K562 (cell line): Measurements from ENCODE around the gene METTL23. TPM values are rescaled to one million over a fixed set of nuclear protein-coding genes. Genes with fewer than 3 reads are reported as not detected.

Experiments
- ATAC-seq: fragments of 200-7000 bp; cut with Tn5 transposase; 3 replicates; pipeline ENCODE4 v1.9.1; 2020; ENCODE audit warnings: moderate library complexity
- BruUV-seq: library from RNA; stranded (reverse); fragments of 400-500 nt; replicated peaks from 2 replicates; lab custom pipeline; 2021; lab: Mats Ljungman, UMichigan
- CTCF ChIA-PET: fragments of 300-600 bp; formaldehyde crosslinking; extraction: SDS; loops from one replicate; lab custom pipeline; 2021; ENCODE audit warnings: low intra/inter-chr PET ratio; lab: Yijun Ruan, JAX
- POLR2A ChIA-PET: fragments of 300-600, 350-650 bp; sonication (Branson Sonifier 250); formaldehyde crosslinking; extraction: SDS; loops from one replicate; lab custom pipeline; 2021; ENCODE audit warnings: antibody characterized with exemption, inconsistent platforms; lab: Yijun Ruan, JAX
- DNase-seq, 4 experiments: peaks; one replicate each; pipeline versions ENCODE4 v3.0.0 to v3.0.0-alpha.2; 2011 to 2018; ENCODE audit warnings: low spot score in 3 of 4, mixed read lengths in 3 of 4; ENCODE audit errors: extremely low read depth in 1 of 4
- FAIRE-seq: peaks from 2 replicates; lab custom pipeline; 2011; peaks lifted over from hg19 to GRCh38; lab: Jason Lieb, UNC
- H2AFZ ChIP-seq: 2 replicates; pipeline ENCODE4 v1.6.0; 2011; ENCODE audit warnings: low read depth, low read length, control low read depth, inconsistent platforms
- H3K27ac ChIP-seq: fragments of 200-600 bp; 3 replicates; pipeline ENCODE4 v1.8.0; 2011; ENCODE audit warnings: low read depth, mild to moderate bottlenecking, control low read depth, inconsistent platforms, low read length, moderate library complexity, mixed read lengths; ENCODE audit errors: extremely low read depth
- H3K27me3 ChIP-seq, 2 experiments: fragments of 300-600 bp in 1 of 2; 2 replicates in 1 of 2; 3 replicates in 1 of 2; pipeline versions ENCODE4 v1.6.0 to v1.8.0; 2011; ENCODE audit warnings: inconsistent platforms in 2 of 2, low read length in 2 of 2, mild to moderate bottlenecking in 1 of 2, mixed read lengths in 1 of 2, moderate library complexity in 1 of 2; ENCODE audit not compliant: control insufficient read depth in 2 of 2, insufficient read depth in 2 of 2
- H3K36me3 ChIP-seq: fragments of 300-600 bp; 3 replicates; pipeline ENCODE4 v1.8.0; 2011; ENCODE audit warnings: mild to moderate bottlenecking, low read length, inconsistent platforms; ENCODE audit not compliant: control insufficient read depth, insufficient read depth
- H3K4me1 ChIP-seq, 2 experiments: fragments of 200-600 bp in 1 of 2; replicated peaks in 1 of 2; 2 replicates in 1 of 2; 3 replicates in 1 of 2; pipeline versions ENCODE4 v1.5.1 to v1.8.0; 2011; ENCODE audit warnings: inconsistent platforms in 2 of 2, low read length in 2 of 2, mild to moderate bottlenecking in 1 of 2, mixed read lengths in 1 of 2, moderate library complexity in 1 of 2; ENCODE audit not compliant: control insufficient read depth in 2 of 2, insufficient read depth in 2 of 2
- H3K4me2 ChIP-seq: 2 replicates; pipeline ENCODE4 v1.6.1; 2011; ENCODE audit warnings: low read length, control low read depth, inconsistent platforms, mixed read lengths; ENCODE audit not compliant: insufficient read depth
- H3K4me3 ChIP-seq: fragments of 200-600 bp; sonication (generic), shearing (Covaris generic); 2 replicates; pipeline ENCODE4 v1.5.1; 2016; ENCODE audit warnings: control low read depth, inconsistent platforms
- H3K79me2 ChIP-seq: fragments of 200-600 bp; 3 replicates; pipeline ENCODE4 v1.8.0; 2011; ENCODE audit warnings: low read length, inconsistent platforms; ENCODE audit not compliant: control insufficient read depth, insufficient read depth
- H3K9ac ChIP-seq, 2 experiments: 2 replicates each; pipeline versions ENCODE4 v1.6.0 to v1.6.1; 2011; ENCODE audit warnings: low read depth in 2 of 2, low read length in 2 of 2, control low read depth in 1 of 2, inconsistent platforms in 1 of 2, mild to moderate bottlenecking in 1 of 2, mixed read lengths in 1 of 2; ENCODE audit not compliant: insufficient read depth in 1 of 2
- H3K9me1 ChIP-seq: one replicate; pipeline ENCODE4 v1.6.0; 2011; ENCODE audit warnings: inconsistent platforms, mild to moderate bottlenecking, low read length, moderate library complexity; ENCODE audit not compliant: control insufficient read depth, insufficient read depth
- H3K9me3 ChIP-seq: replicated peaks from 2 replicates; pipeline ENCODE4 v1.5.1; 2011; ENCODE audit warnings: low read depth, low read length, inconsistent platforms; ENCODE audit not compliant: control insufficient read depth, insufficient read depth
- H4K20me1 ChIP-seq: replicated peaks from 2 replicates; pipeline ENCODE4 v1.6.1; 2011; ENCODE audit warnings: low read length, inconsistent platforms, mixed read lengths; ENCODE audit not compliant: control insufficient read depth, insufficient read depth
- CBFA2T2 ChIP-seq: fragments of 450-650 bp; conservative IDR thresholded peaks from 2 replicates; pipeline ENCODE4 v1.6.1; 2017; ENCODE audit warnings: mild to moderate bottlenecking
- JUN ChIP-seq, 2 experiments: sonication (generic) in 1 of 2; formaldehyde crosslinking in 1 of 2; IDR thresholded peaks; 2 replicates each; pipeline versions ENCODE4 v1.6.1 to v1.8.0; 2012 to 2022; ENCODE audit warnings: borderline replicate concordance in 2 of 2, mild to moderate bottlenecking in 2 of 2, improper control_type of control experiment in 1 of 2, low read depth in 1 of 2, low read length in 1 of 2, missing genetic modification reagents in 1 of 2
- KDM1A ChIP-seq, 2 experiments: fragments of 450-650 bp; IDR thresholded peaks; 2 replicates each; pipeline ENCODE4 v1.6.1; 2016; ENCODE audit warnings: mild to moderate bottlenecking in 2 of 2
- PBX2 ChIP-seq, 2 experiments: IDR thresholded peaks in 1 of 2; conservative IDR thresholded peaks in 1 of 2; 2 replicates each; pipeline ENCODE4 v1.6.1; 2016; ENCODE audit warnings: low read depth in 2 of 2, mild to moderate bottlenecking in 1 of 2, missing compliant biosample characterization in 1 of 2, missing genetic modification characterization in 1 of 2, moderate library complexity in 1 of 2
- POLR2G ChIP-seq: fragments of 200-400 bp; formaldehyde crosslinking; IDR thresholded peaks from 2 replicates; pipeline ENCODE4 v1.6.1; 2017; ENCODE audit warnings: low read depth, mild to moderate bottlenecking, antibody characterized with exemption, low read length, moderate library complexity
- RBFOX2 ChIP-seq: fragments of 200-400 bp; formaldehyde crosslinking; IDR thresholded peaks from 2 replicates; pipeline ENCODE4 v1.6.1; 2017; ENCODE audit warnings: low read depth, mild to moderate bottlenecking, low read length, moderate library complexity
- ZBTB9 ChIP-seq: fragments of 450-650 bp; formaldehyde crosslinking; IDR thresholded peaks from 2 replicates; pipeline ENCODE4 v1.4.0; 2020; ENCODE audit warnings: mild to moderate bottlenecking, moderate library complexity
- WGBS: fragments of 100-300 bp; shearing (Covaris generic); methylation state at CpG from one replicate; pipeline ENCODE4 v1.1.6; 2016; ENCODE audit warnings: low coverage, mixed read lengths; ENCODE audit not compliant: insufficient coverage; ENCODE audit errors: missing lambda C conversion rate; 5-methylcytosine and 5-hydroxymethylcytosine counted together
- in situ Hi-C: fragments of 300-500 bp; cut with MboI; formaldehyde crosslinking; loops from 4 replicates; pipeline ENCODE4 v1.15.0; 2018; ENCODE audit warnings: inconsistent platforms, mixed read lengths
- intact Hi-C: fragments of 100-400 bp; cut with micrococcal nuclease; formaldehyde crosslinking; loops from 2 replicates; pipeline ENCODE4 v1.14.2; 2022
- polyA plus RNA-seq, 8 experiments: library from polyadenylated mRNA; depleted of rRNA in 4 of 8; stranded (reverse) in 5 of 8; unstranded in 3 of 8; fragments of >200 nt; fragmentation: Nextera tagmentation in 2 of 8; fragmentation: Illumina TruSeq in 1 of 8; extraction: Ambion mirVana in 2 of 8; extraction: Trizol in 1 of 8; gene quantifications; 2 replicates each; pipeline versions ENCODE4 v1.2.1 to v1.2.3, GENCODE V29; 2011 to 2014; ENCODE audit warnings: inconsistent platforms in 1 of 8, missing spikeins in 1 of 8
- total RNA-seq, 7 experiments: library from RNA; depleted of rRNA in 6 of 7; stranded (reverse); fragments of >200 nt in 6 of 7; fragmentation: Illumina TruSeq in 2 of 7; extraction: Trizol in 2 of 7; gene quantifications; 2 replicates each; pipeline versions ENCODE4 v1.2.1 to v1.2.3, GENCODE V29; 2011 to 2021; ENCODE audit warnings: low replicate concordance in 1 of 7

The METTL23 gene
- total and polyA plus RNA-seq, 9 of the 15 experiments (the other 6 are each of a cell fraction or from before 2014, with no cell fraction given), result 29.4 to 67.3 (median 41.6) TPM

DNA sequence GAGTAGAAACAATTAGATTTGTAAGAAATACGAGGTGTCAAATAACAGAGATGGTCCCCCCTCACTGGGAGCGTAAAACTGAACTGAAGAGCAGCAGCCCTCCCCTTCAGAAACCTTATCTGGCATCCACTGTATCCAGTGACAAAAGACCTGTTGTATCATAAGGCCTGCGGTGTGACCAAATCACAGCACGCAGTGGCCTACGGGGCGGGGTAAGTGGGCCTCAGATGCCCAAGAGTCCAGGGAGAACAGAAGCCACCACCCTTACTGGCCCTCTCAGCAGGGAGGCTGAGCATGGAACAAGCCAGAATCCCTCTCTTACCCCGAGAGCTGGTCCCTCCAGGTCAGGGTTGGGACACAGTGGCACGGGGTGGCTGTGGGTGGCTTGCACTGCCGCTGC lies 5.7 kb upstream of the METTL23 start:
- in situ Hi-C loops, result no loop called here
- BruUV-seq, result no TSS peak
- Histone ChIP-seq H4K20me1 (peaks cover 7% of the 10 kb centered on the region; the same call in 1 of the 2 replicates), H3K27me3 (no peaks in the 10 kb centered on the region), H3K36me3 (peaks cover 88% of the 10 kb centered on the region), H3K79me2 (peaks cover 44% of the 10 kb centered on the region), H3K9me1 (no peaks in the 10 kb centered on the region), H2AFZ (no peak overlapping the region), H3K4me2 (no peak overlapping the region), H3K4me3 (no peak overlapping the region)
- FAIRE-seq, result no peak
- WGBS, result 83% methylated on average over 9 of the region's 9 CpGs
- intact Hi-C loops, result no loop called here
- ATAC-seq, result no peak
- no peak for TF ChIP-seq CBFA2T2
- TF ChIP-seq PBX2 (CRISPR knock-in tag; IDR thresholded peaks at IDR 0.05; ENCODE audit: low read depth), result no peak
- no peak for TF ChIP-seq PBX2 (tag; conservative IDR thresholded peaks at IDR 0.05; ENCODE audit: low read depth)
- 0 out of 2 replicates have a peak, but pooled peaks have one; percentile 7 for TF ChIP-seq POLR2G
- TF ChIP-seq ZBTB9, result no peak
- TF ChIP-seq KDM1A (IDR thresholded peaks at IDR 0.05), result 0 out of 4 replicates have a peak, but pooled peaks of 1 of the 2 experiments have one; percentile 9
- TF ChIP-seq JUN (IDR thresholded peaks at IDR 0.05; ENCODE audit: borderline replicate concordance, low read depth, low read length), result no peak
- TF ChIP-seq JUN (CRISPR knock-in tag; IDR thresholded peaks at IDR 0.05; ENCODE audit: borderline replicate concordance), result no peak
- TF ChIP-seq RBFOX2, result peak; percentile 44; the same call in 1 of the 2 replicates
- TF ChIP-seq, all 486 proteins: peak for 3
- H3K9me3 ChIP-seq, result no peaks in the 10 kb centered on the region; the same call in 1 of the 2 replicates
- no peak overlapping the region for H3K9ac ChIP-seq
- peaks cover 25 to 34% of the 10 kb centered on the region in 2 experiments for H3K4me1 ChIP-seq
- ChIA-PET CTCF (no interaction called here), POLR2A (interaction anchor here (0.5 to 1.5 kb wide), 6 partner anchors 10 to 332 kb away, joined by 3 to 6 read pairs (median 3); partner anchors contain the start of gene MXRA7)
- DNase-seq, result peak in 1 of 4 experiments; percentile 16
- no peak overlapping the region for H3K27ac ChIP-seq
